ENCODE data around the gene GALNT4.

The GALNT4 gene

DNA sequence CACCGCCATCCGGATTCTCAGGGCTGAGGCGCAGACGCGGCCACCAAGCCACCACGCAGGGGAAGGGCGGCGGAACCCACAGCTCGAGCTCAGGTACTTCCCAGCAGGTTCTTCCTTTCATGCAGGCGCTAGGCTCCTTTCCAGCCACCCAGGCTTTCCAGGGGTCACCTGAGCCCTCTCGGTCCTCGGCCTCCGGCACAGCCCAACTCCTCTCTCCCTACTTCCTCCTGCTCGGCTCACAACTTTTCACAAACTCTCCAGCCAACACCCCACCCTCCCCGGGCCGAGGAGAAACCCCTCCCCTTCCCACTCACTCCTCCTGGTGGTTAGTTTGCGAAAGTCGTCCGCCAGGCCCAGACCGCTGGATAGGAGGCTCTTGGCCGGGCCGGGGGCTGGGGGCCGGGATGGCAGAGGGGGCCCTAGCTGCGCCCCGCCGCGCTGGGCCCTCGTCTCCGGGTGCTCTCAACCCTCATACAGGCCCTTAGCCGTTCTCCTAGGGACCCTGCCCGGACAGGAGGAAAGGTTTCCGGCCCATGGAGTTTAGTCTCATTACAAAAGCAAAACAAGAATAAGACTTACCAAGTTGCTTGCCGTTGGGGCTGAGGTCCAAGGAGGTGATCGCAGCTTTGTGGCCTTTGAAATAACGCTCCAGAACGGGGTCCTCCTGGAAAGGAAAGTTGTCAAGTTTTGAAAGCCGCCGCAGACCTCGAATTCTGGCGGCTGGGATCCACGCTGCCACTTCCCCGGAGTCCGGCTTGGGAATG lies at the start of gene GALNT4:
TSS of gene GALNT4 (minus strand) at position 256 of the 764 bp plus-strand sequence. CDS start at position 9, 247 bp downstream.
- peak; percentile 82 for DNase-seq

DNA sequence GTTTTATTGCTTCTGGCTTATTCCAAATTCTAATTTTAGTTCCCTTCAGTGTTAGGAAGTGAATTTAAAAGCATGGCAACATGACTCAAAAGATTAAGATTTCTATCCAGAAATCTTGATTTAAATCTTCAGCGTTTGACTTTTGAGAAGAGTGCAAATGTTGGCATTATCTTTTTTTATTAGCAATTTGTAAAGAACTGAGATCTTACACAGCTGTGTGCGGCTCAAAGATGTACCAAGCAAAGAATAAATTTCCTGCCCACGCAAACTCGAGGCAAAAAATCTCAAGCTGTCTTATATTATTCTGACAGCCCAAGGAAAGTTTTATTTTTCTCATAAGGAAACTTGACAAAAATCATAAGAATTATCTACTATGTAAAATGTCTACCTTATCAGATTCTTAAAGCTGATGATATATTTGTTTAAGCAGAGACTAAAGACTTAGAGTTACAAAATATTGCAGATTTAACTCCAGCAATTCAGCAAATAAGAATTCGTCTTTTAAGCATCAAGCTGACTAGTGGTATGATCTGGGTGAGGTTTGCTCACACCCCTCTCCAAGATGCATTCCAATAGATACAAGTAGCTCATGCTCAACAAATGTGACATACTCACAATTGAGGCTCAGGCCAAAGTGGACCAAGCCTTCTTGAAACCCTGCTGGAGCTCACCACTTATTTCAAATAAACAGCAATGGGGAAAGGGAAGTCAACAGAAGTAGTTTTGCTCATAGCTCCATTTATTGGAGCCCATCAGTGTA lies 48.6 kb upstream of the GALNT4 start:
- no peak for DNase-seq

- DNase-seq: no peak
Measured at GRCh38 chr12:89571491-89572195, 47.0 kb upstream of the GALNT4 start.

DNA sequence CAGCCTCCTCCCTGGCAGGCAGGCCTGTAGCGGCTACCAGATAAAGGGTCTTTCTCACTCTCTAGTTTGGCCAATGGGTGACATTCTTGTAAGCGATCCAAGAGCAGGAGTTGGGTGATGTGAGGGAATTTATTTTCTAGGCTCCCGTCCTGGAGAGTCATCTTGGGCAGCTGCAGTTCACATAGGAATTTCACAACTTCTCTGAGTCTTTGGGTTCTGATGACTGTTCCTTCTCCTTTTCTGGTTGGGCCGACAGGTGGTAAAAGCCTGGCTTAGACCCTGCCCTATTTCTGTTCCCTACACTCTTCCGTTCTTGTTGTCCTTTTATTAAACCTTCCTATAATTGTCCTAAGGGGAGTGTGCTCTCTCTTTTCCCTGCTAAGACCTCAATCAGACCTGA lies 43.9 kb upstream of the GALNT4 start:
- no peak for DNase-seq

- DNase-seq: no peak
Measured at GRCh38 chr12:89567691-89568239, 43.2 kb upstream of the GALNT4 start.

GRCh38 chr12:89566615-89567014 lies 42.0 kb upstream of the GALNT4 start:
- no peak for DNase-seq

GRCh38 chr12:89565002-89565401 lies 40.4 kb upstream of the GALNT4 start:
- DNase-seq: no peak

DNA sequence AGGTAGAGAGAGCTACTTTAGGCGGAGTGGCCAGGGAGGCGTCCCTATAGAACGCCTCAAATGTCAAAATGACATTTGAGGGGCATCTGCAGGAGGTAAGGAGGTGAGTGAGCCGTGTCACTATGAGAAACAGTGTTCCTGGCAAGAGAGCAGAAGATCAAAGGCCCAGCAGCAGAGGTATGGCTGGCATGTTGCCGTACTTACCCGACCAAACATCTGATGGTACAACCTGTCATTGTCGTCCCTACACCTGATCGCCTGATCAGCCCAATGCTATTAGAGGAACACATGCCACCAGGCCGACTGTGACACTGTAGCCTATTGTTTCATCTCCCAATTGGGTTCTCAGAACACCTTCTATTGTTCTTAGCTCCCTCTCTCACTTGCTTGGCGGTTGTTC lies 35.2 kb upstream of the GALNT4 start:
- no peak for DNase-seq

DNA sequence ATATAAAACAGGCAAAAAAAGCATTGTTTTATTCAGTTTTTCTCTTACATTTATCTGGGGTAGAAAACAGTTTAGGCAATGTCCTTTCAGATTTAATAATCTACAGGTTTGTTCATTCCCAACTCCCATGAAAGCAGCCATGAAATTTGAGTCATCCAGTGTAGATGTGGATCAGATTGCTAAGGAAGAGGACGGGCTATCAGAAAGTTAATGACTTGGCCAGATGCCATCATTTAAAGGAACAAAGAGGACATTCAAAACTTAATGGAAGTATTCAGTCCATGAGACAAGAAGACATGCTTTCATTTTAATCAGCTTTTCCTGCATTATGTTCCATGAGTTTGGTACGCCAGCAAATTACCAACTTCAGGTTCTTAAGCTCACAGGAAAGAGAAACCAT lies 32.4 kb upstream of the GALNT4 start:
- DNase-seq: no peak

DNA sequence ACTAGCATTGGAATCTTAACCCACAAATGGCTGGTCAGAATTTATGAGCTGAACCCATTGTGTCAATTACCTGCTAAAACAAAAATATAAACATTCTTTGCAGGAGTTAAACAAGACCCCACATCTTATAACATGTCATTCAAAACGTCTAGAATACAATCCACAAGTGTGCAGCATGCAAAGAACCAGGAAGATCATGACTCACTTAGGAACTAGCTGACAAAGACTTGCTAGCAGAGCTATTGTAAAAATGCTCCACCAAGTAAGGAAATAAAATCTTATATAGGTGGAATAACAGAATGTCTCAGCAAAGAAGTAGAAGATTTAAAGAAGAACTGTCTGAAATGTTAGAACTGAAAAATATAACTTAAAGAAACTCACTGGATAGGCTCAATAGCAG lies 27.8 kb upstream of the GALNT4 start:
- no peak for DNase-seq

DNA sequence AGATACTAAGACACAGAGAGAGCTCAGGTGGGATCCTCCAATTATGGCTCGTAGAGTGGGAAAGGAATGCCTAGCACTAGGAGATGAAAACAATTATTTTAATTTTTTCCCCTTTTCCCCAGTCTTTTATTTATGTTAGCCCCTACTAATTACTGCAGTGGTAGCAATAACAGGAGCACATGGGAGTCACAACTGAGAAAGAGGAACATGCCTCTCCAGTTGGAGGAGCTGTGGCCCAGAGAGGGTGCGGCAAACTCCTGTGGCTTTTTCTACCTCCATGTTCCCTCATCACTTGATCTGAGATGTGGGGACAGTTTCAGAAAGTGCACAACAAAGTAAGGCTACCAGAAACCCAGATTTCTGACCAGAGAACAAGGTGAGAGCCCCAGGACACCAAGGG lies 27.2 kb upstream of the GALNT4 start:
- no peak for DNase-seq

DNA sequence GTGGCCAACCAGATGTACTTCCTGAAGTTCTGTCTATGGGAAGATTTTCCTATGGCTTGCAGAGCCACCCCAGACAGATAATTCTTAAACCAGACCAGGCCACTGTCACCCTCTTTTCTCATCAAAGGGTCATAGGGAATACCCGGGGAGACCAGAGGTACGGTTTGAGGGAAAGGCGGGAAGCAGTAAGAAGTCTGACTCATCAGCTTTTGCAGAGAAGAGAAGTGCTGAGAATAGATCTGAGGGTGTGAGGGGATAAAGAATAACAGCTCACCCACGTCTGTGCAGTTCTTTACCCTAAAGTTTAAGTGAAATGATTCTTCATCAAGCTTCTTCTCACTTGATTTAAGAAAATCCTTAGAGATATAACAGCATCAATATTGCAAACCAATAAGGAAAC lies 22.5 kb upstream of the GALNT4 start:
- no peak for DNase-seq

DNA sequence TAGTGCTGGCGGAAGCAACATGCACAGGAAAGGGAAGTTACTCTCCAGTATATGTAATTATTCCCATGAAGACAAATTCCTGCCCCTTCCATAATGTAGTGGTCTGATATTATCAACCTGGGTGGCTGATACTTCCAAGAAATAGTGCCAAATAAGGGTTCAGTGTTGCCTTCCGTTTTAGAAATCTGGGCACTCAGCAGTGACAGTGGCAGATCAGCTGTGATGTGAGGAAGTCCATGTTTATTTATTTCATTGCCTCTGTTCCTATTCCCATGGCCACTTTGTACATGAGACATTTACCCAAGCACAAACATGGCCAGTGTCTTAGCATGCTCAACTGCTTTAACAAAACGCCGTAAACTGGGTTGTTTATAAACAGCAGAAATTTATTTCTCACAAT lies 21.6 kb upstream of the GALNT4 start:
- no peak for DNase-seq

DNA sequence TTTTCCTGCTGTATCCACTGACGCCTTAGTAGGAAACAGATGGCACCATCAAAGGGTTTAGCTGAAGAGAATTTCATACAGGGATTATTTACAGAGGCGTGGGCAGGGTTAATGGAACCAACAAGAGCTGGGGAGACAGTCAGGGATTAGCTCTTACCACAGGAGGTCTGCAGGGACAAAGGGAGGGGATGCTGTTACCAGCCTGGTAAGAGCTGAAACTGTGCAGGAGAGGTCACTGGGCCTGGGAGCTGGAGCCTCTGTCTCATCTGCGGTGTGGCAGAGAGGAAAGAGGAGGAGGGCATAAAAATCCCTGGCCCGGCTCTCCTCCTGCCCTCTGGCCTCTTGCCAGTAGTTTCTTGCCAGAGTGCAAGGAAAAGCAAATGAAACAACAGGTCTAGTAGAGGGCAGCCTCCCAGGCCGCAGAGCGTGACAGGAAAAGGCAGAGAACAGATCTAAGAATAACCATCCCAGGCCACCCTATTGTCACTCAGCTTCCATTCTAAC lies 20.1 kb upstream of the GALNT4 start:
- no peak for DNase-seq

GRCh38 chr12:89544022-89544421 lies 19.4 kb upstream of the GALNT4 start:
- no peak for DNase-seq

GRCh38 chr12:89542912-89543592 lies 18.5 kb upstream of the GALNT4 start:
- peak; percentile 74 for DNase-seq

DNA sequence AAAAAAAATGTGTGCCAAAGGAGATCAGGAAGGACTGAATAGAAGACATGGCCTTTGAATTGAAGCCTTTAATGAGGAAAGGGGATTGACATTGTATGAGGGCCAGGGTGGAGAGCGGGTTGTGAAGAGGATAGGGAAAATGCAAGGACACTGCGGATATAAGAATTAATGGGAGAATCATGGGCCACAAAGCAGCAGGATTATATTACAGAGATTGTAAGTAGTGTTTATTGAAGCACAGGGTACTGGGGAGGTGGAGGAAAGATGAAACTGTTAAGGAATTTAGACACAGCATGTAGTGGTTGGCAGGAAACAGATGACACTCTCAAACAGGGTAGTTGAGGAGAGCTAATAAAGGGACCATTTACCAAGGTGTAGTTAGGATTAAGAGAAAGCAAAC lies 17.6 kb upstream of the GALNT4 start:
- no peak for DNase-seq

DNA sequence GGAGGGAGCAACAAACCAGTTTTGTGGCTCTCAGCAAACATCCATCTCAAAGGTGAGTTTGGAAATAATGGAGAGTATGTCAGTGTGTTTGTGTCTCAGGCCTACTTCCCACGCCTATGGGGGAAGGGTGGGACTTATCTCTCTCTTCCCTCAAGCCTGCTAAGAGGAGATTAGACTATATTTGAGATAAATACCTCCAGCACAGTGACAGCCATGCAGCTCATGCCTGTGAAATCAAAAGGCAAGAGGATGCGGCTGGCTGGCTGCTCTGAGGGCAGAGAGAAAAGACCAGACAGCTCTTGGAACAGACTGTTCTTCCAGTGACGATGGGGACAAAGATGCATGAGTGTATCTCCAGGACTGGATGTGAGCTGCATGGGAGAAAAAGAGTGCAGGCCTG lies 16.0 kb upstream of the GALNT4 start:
- DNase-seq: no peak

DNA sequence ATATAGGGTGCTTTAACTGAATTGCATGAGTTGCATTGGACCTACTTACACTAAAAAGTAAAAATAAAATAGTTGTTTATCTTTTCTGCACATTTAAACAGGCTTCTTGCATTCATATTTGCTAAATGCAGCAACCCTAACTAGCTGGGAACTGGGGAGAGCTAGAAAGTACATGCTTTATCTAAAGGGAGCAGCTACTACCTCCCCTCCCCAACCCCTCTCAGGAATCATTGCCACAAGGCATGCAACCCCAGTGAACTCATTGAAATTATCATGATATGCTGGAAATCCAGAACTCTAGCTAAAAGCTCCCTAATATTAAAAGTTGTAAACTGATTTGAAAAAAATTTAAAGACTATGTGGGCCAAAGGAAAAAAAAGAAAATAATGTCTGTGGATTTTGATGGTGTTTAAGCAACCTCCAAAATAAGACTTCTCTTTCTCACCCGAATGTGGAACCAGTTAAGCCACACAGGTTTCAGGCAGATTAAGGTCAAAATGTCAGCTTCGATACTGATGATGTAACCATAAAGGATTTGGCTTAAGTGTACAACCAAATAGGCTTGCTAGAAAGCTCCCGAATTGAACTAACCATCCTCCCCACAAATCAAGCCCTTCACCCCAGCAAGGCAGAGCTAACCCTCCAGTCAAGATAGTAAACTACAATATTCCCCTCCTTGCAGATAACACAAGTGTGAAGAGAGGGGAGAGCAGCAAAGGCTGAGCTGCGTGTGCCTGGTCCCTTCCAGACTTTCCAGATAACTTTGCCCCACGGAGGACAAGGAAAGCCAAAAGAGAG lies 15.0 kb upstream of the GALNT4 start:
- DNase-seq: no peak

GRCh38 chr12:89538897-89539296 lies 14.3 kb upstream of the GALNT4 start:
- DNase-seq: no peak

- no peak for DNase-seq
Measured at GRCh38 chr12:89537389-89537788, 12.8 kb upstream of the GALNT4 start.

DNA sequence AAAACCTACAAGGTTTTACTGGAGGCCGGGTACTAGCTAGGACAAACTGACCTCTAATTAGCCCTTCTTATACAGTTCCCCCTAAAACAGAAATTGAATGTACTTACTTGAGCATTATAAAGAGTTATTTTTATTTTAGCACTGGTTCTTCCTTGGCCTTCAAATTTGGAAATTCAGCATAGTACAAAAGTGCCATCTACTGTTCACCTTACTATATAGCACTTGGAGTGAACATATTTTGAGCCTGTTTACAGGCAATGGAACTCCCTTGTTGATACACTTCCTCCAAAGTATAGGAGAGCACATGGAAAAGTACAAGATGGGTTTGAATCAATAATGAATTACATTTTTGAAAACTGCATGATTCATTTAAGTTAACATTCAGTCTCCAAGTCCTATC lies 5.1 kb upstream of the GALNT4 start:
- DNase-seq: peak; percentile 71

Measured in CD4-positive, alpha-beta T cell treated with Interleukin-10 for 1 hour (primary cell).